Measurements from ENCODE around the gene NOL4L.

Gene NOL4L

DNA sequence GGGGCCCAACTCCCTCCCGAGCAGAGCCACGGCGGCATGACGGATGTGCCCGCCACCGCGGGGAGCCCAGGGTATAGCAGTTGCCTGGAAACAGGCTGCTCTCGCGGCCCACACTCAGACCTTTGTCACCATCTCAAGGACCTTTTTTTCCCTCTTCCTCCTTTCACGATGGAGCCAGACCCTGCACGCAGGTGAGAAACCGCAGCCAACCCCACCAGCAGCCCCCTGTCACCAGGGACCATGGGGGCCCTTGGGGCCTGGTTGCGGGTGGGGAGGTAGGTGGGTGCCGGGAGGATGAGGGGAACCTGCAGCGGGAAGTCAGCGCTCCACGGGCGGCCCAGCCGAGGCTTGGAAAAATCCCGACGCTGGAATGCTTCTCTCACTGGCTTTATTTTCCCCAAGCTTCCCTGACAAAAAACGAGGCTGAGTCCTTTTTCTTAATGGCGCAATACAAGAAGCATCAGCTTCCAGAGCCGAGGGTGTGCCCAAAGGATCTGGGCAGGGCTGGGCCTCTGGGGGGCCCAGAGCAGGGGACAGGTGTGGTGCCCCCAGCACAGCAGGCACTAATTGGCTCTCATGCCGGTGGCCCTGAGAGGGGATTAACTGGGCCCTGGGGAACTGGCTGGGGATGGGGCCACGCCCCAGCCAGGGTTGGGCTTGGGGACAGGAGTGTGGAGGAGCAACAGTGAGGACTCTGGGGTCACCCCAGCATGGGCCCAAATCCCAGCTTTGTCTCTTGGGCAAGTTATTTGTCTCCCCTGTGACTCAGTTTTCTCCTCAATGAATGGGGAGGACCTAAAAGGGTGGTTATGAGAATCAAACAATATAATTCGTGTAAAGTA lies 23.9 kb downstream of the NOL4L start:
- DNase-seq (ENCODE audit: low read depth in 3 of 3) = no peak

DNA sequence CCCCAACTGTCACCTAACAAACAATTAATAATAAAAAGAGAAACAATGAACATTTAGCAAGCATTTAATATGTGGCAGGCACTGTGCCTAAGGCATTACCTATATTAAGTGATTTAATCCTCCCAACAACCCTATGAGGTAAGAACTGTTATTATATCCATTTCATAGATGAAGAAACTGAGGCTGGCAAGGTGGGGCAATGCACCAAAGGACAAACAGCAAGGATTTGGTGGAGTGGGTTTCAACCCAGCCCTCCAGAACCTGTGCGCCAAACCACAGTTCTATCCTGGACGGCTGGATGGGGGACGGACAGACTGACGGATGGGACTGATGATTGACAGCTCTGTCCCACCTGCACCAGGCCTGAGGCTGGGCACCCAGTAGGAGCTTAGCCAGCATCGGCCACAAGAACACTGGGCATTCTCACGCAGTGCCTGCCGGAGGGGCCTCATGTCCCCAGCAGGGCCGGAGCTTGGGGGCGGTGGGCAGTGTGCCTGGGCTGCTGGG lies 24.6 kb downstream of the NOL4L start:
- DNase-seq (ENCODE audit: low read depth in 3 of 3) = no peak

DNA sequence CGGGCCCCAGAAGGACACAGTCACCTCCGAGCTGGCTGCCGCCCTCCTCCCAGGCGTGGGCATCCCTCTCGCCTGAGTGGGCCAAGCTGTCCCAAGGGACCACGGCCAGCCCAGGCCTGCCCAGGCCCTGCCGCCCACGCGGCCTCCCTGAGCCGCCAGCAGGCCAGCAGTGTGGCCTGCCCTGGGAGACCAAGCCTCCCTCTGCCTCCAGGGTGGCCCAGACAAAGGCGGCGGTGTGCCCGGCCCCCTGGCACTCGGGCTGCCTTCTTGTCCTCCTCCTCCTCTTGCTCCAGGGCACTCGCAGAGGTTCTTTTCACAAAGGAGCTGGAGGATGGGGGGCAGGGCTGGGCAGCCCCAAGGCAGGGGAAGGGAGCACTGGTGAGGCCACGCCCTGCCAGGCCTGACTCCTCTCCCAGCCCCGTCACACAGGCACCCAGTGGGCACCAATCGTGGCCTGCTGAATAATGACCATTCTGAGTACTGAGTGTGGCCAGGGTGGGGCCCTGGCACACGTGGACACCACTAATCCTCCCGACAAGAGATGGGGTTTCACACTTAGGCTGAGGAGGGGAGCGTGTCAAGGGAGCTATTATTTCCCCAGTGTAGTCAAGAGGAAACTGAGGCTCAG lies 25.3 kb downstream of the NOL4L start:
- no peak for DNase-seq (ENCODE audit: low read depth in 3 of 3)

GRCh38 chr20:32559205-32559752 lies 25.9 kb downstream of the NOL4L start:
- no peak for DNase-seq (ENCODE audit: low read depth in 3 of 3)

GRCh38 chr20:32558526-32558925 lies 26.6 kb downstream of the NOL4L start:
- DNase-seq (ENCODE audit: low read depth in 3 of 3) = no peak

DNA sequence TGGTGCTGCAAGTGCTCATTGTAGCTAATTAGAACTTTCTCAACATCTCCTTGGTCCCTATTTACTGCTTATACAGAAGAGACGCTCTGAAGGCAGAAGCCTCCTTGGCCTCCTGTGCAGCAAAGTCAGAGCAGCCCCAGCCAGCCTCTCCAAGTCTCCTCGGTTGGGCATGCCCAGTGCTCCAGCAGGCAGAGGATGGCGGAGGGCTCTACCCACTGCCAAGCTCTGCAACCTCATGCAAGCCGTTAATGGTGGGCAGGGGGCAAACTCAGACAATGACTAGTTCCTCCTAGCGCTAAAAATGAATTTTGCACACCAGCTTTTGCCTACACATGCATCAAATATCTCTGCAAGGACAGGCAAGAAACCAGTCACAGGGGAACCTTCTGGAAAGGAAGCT lies 27.8 kb downstream of the NOL4L start:
- DNase-seq (ENCODE audit: low read depth in 3 of 3) = no peak

- DNase-seq (ENCODE audit: low read depth in 3 of 3) = no peak
Observed at GRCh38 chr20:32556312-32557184, 28.6 kb downstream of the NOL4L start.

DNA sequence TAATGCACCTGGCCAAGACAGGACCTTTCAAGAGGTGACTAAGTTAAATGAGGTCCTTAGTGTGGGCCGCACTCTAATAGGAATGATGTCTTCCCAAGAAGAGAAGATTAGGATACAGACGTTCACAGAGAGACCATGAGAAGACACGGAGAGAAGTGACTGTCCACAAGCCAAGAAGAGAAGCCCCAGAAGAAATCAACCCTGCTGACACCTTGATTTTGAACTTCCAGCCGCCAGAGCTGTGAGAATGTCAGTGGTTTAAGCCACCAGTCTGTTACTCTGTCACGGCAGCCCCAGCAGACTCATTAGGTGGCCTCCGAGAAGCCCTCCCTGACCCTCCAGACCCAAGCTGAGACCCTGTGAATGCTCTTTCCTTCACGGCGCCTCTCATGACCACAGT lies 29.5 kb downstream of the NOL4L start:
- DNase-seq (ENCODE audit: low read depth in 3 of 3) = no peak

DNA sequence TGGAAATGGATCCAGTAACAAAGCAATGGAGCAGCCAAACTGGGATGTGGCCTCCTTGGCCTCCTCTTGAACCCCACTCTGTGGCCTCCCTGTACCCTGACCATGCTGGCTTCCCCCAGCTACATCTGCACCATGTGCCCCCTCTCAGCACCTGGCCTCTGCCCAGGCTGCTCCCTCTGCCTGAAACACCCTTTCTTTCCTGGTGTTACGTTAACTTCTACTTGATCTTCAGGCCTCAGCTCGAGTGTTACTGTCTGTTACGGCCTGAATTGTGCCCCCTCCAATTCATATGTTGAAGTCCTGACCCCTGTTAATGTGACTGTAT lies 30.2 kb downstream of the NOL4L start:
- DNase-seq (ENCODE audit: low read depth in 3 of 3) = no peak

GRCh38 chr20:32553618-32554017 lies 31.5 kb downstream of the NOL4L start:
- no peak for DNase-seq (ENCODE audit: low read depth in 3 of 3)

- DNase-seq (ENCODE audit: low read depth in 3 of 3) = no peak
Observed at GRCh38 chr20:32551693-32552092, 33.4 kb downstream of the NOL4L start.

DNA sequence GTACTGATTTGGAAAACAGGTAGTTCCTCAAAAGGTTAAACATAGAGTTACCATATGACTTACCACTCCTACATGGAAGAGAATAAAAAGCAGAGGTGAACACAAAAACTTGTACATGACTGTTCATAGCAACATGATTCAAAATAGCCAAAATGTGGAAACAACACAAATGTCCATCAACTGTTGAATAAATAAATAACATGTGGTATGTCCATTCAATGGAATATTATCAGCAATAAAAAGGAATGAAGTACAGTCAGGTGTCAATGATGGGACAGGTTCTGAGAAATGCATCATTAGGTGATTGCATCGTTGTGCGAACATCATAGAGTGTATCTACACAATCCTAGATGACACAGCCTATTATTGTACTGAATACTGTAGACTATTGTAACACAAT lies 35.3 kb downstream of the NOL4L start:
- no peak for DNase-seq (ENCODE audit: low read depth in 3 of 3)

- DNase-seq (ENCODE audit: low read depth in 3 of 3) = no peak
Observed at GRCh38 chr20:32547753-32548034, 37.4 kb downstream of the NOL4L start.

DNA sequence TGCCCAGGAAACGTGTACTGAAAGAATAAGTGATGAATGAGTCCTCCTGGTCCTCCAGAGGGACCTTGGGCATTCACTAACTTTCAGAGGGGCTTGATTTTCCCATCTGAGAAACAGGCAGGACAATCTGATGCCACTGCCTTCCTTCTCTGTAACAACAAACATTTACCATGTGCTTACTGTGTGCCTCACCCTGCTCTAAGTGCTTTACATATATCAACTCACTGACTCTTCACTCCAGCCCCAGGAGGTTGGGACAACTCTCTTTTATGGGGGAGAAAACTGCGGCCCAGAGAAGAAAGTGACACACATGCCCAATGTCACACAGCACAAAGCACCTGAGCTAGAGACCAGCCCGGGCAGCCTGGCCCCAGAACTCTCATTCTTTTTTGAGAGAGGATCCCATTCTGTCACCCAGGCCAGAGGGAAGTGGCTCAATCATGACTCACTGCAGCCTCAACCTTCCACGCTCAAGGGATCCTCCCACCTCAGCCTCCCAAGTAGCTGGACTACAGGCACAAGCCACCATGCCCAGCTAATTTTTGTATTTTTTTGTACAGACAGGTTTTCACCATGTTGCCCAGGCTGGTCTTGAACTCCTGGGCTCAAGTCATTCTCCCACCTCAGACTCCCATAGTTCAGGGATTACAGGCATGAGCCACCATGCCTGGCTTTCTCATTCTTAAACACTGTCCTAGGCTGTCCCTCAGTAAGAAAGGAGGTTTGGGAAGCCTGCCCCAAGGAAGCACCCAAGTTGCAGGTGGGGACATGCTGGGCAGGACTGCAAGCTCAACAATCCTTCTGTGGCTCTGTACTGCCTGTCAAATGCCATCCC lies 38.0 kb downstream of the NOL4L start:
- DNase-seq (ENCODE audit: low read depth in 3 of 3) = no peak

- no peak for DNase-seq (ENCODE audit: low read depth in 3 of 3)
Observed at GRCh38 chr20:32544893-32545840, 40.0 kb downstream of the NOL4L start.

DNA sequence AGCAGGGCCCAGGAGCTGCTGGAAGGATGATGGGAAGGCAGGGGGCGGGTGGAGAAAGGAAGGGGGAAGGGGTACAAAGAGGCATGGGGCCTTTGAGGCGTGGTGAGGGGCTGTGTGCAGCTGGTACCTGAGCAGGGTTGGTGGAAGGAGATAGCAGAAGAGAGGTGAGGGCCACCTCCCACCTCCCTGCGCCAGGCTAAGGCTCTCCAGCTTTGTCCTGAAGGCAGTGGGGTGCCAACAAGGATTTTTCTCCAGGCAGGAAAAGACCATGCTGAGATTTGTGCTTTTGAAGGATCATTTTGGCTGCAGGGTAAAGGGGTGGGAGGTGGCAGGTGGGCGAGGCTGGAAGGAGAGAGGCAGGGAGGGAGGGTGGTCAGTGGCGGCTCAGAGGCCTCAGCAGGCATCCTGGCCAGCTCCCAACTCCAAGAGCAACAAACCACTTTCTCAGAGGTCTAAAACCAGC lies 40.8 kb downstream of the NOL4L start:
- no peak for DNase-seq (ENCODE audit: low read depth in 3 of 3)

DNA sequence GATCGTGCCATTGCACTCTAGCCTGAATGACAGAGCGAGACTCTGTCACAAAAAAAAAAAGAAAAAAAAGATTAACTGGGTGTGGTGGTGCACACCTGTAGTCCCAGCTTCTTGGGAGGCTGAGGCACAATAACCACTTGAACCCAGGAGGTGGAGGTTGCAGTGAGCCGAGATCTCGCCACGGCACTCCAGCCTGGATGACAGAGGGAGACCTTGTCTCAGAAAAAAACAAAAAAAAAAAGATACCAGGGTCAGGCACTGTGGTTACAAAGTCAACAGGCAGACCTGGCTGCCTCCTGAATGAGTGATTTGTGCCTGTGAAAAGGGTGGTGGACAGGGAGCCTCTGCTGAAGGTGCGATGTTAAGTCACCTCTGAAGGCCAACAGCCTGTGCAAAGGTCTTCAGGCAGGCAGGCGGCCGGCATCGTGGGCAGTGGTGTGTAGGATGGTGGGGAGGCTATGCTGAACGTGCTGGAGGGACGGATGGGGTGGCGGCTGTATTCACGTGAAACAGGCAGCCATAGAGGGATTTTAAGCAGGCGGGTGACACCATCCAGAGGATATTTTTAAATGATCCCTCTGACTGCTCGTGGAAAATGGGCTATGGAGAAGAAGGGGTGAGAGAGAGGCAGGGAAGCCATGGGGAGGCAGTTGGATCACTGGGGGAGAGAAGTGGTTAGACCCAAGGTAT lies 41.4 kb downstream of the NOL4L start:
- DNase-seq (ENCODE audit: low read depth in 3 of 3) = no peak

- no peak for DNase-seq (ENCODE audit: low read depth in 3 of 3)
Observed at GRCh38 chr20:32542259-32542615, 42.9 kb downstream of the NOL4L start.

Measured in stimulated activated CD4-positive, alpha-beta T cell treated with anti-CD3 and anti-CD28 coated beads, TNF-alpha, amount 100 ng/mL, for 24 hours (primary cell).